ENCODE measurements around the gene GNAT1.

- no peak for TF ChIP-seq CTCF (conservative IDR thresholded peaks at IDR 0.05; ENCODE audit: low read length)
- TF ChIP-seq EZH2phosphoT487 (IDR thresholded peaks at IDR 0.05; ENCODE audit: borderline replicate concordance, low read depth, low read length) = no peak
Measured at GRCh38 chr3:50204804-50205412, 13.5 kb downstream of the GNAT1 start, which contains the start of gene SLC38A3.

Measured in OCI-LY7 (cell line).